OCI-LY1 (cell line): ENCODE measurements around the gene EDC4.

Experiments used
- CTCF ChIP-seq: fragments of 200-600 bp; sonication (generic), shearing (Covaris generic); IDR thresholded peaks from 2 replicates; pipeline ENCODE4 v1.5.1; 2017; ENCODE audit warnings: mild to moderate bottlenecking, antibody characterized with exemption, low read length, moderate library complexity, mixed read lengths
- EZH2 ChIP-seq: fragments of 200-600 bp; sonication (generic), shearing (Covaris generic); IDR thresholded peaks from 2 replicates; pipeline ENCODE4 v1.8.0; 2017; ENCODE audit warnings: borderline replicate concordance, mixed run types, mild to moderate bottlenecking, antibody characterized with exemption, low read length, moderate library complexity, mixed read lengths

GRCh38 chr16:67872631-67873434 lies at the start of gene EDC4:
- TF ChIP-seq CTCF (no peak), EZH2 (no peak)
